Gastrocnemius medialis (tissue), 4 donors: Measurements from ENCODE around the gene KIRREL1. TPM values are rescaled to one million over a fixed set of nuclear protein-coding genes. Genes with fewer than 3 reads are reported as not detected.

ENCODE experiments used
- ATAC-seq, 2 donors: fragments of 150-250 bp; one replicate each; pipeline ENCODE4 v1.9.1; 2016
- DNase-seq, 2 donors: peaks; one replicate each; pipeline ENCODE4 v3.0.0-alpha.2; 2019
- H3K27ac ChIP-seq, 4 donors: fragments of 200-600 bp; sonication (generic); 1 replicate in 1 of 4; 2 replicates in 3 of 4; pipeline ENCODE4 v1.5.1; 2016 to 2018; ENCODE audit warnings: mild to moderate bottlenecking in 2 of 4, moderate library complexity in 1 of 4
- H3K27me3 ChIP-seq, 3 donors: fragments of 200-600 bp; sonication (generic) in 2 of 3; 1 replicate in 1 of 3; 2 replicates in 2 of 3; pipeline versions ENCODE4 v1.5.1 to v1.6.0; 2016 to 2019; ENCODE audit warnings: mild to moderate bottlenecking in 1 of 3, moderate library complexity in 1 of 3
- H3K36me3 ChIP-seq, 2 donors: fragments of 200-600 bp; sonication (generic) in 1 of 2; one replicate each; pipeline ENCODE4 v1.5.1; 2017 to 2018
- H3K4me1 ChIP-seq, 2 donors: fragments of 200-600 bp; sonication (generic) in 1 of 2; one replicate each; pipeline ENCODE4 v1.5.1; 2016 to 2017; ENCODE audit warnings: mild to moderate bottlenecking in 2 of 2
- H3K4me3 ChIP-seq, 4 donors: fragments of 200-600 bp; sonication (generic) in 3 of 4; 1 replicate in 1 of 4; 2 replicates in 3 of 4; pipeline ENCODE4 v1.5.1; 2016 to 2019; ENCODE audit warnings: mild to moderate bottlenecking in 2 of 4
- H3K9me3 ChIP-seq, 3 donors: fragments of 200-600 bp; sonication (generic) in 2 of 3; 1 replicate in 1 of 3; 2 replicates in 2 of 3; pipeline ENCODE4 v1.5.1; 2016 to 2019
- CTCF ChIP-seq, 5 experiments: fragments of 450-650 bp in 3 of 5; fragments of 200-600 bp in 2 of 5; sonication (generic) in 2 of 5; IDR thresholded peaks in 4 of 5; conservative IDR thresholded peaks in 1 of 5; 1 replicate in 4 of 5; 2 replicates in 1 of 5; pipeline ENCODE4 v1.5.1; 2016 to 2019; ENCODE audit warnings: antibody characterized with exemption in 5 of 5, mild to moderate bottlenecking in 3 of 5, moderate library complexity in 3 of 5
- POLR2A ChIP-seq, 2 donors: fragments of 450-650 bp; IDR thresholded peaks; one replicate each; pipeline ENCODE4 v1.6.1; 2017; ENCODE audit warnings: antibody characterized with exemption in 2 of 2, mild to moderate bottlenecking in 2 of 2, moderate library complexity in 2 of 2
- in situ Hi-C, 4 donors: fragments of 200-750 bp; cut with MboI; loops; one replicate each; pipeline versions ENCODE4 v1.15.0 to v1.8.0; 2017; ENCODE audit warnings: low sequenced_read_pairs in 4 of 4
- intact Hi-C: fragments of 100-400 bp; cut with DNase I; formaldehyde crosslinking; loops from one replicate; pipeline ENCODE4 v1.15.1; 2023; ENCODE audit warnings: low total_unique reads
- total RNA-seq, 4 donors: library from RNA; depleted of rRNA; stranded (reverse); fragments of >200 nt; gene quantifications; one replicate each; pipeline versions ENCODE4 v1.1.0 to v1.2.3, GENCODE V29; 2016

The KIRREL1 gene
- total RNA-seq, 4 donors from 2014 or later, result 2.8 to 15.1 (median 6.6) TPM

DNA sequence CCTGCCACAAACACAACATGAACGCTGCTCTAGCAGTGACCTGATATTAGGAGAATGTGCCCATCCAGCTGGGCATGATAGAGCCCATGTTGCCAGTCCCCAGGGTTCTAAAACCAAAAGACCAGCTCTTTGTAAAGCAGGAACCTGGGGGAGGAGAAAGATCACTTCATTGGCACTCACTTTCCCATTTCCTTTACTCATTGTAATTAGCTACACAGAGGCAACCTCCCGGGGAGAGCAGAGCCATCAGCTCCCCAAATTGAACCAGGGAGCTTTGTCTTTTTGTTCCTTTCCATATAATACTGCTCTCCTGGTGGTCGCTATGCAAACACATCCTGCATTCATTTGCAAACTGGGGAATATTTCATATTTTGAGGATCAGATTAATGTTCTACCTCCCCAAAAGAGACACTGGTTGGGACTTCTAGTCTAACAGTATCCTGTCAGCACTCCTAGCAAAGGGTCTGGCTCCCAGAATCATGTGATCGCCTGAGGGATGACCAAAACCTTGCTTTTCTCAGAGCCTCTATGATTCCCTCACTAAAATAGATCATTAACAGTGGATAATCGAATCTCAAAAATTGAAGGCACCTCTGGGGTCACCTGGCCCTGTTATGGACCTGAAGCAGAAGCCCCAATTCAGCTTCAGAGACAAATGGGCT is 110.5 kb downstream of the KIRREL1 start:
- in situ Hi-C loops, result loop anchor here in 1 of 4 donors (25.0 kb wide), 1 partner anchor 517 kb away; the partner anchor contains the start of gene FCRL4
- ATAC-seq, result no peak

DNA sequence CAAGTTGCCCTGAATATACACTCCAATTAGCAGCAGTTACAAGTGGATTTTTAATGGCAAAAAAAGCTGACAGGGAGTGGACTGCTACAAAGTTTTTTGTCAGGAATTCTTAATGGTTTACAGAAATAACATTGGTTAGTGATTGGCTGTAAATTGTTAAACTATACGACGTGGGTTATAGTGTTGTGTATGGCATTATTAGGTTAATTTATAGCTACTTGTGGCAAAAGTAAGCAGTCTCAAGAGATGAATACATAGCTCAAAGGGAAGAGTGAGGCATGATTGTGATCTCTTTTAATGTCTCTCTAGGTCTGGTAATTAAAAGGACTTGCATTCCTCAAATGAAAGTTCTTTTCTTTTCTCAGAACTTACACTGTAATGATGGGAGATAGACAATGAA is 111.4 kb downstream of the KIRREL1 start:
- H3K4me1 ChIP-seq, result no peaks in the 10 kb centered on the region
- H3K9me3 ChIP-seq, result no peaks in the 10 kb centered on the region
- DNase-seq, result no peak
- H3K27ac ChIP-seq, result no peak overlapping the region
- no peaks in the 10 kb centered on the region for H3K36me3 ChIP-seq
- intact Hi-C loops, result no loop called here
- in situ Hi-C loops, result loop anchor here in 1 of 4 donors (25.0 kb wide), 1 partner anchor 518 kb away; the partner anchor contains the start of gene FCRL4
- H3K27me3 ChIP-seq, result no peaks in the 10 kb centered on the region
- no peak for TF ChIP-seq POLR2A (IDR thresholded peaks at IDR 0.05)
- TF ChIP-seq CTCF (IDR thresholded peaks at IDR 0.05 in 4 of 5, conservative IDR thresholded peaks at IDR 0.05 in 1 of 5), result no peak
- H3K4me3 ChIP-seq, result no peak overlapping the region
- no peak for ATAC-seq

More for the DNA sequence above, 110.5 kb downstream of the KIRREL1 start:
- H3K27me3 ChIP-seq, result no peaks in the 10 kb centered on the region
- no peak overlapping the region for H3K4me3 ChIP-seq
- DNase-seq, result no peak
- no peak overlapping the region for H3K27ac ChIP-seq
- intact Hi-C loops, result no loop called here
- H3K4me1 ChIP-seq, result no peaks in the 10 kb centered on the region
- no peaks in the 10 kb centered on the region for H3K36me3 ChIP-seq
- TF ChIP-seq CTCF (IDR thresholded peaks at IDR 0.05 in 4 of 5, conservative IDR thresholded peaks at IDR 0.05 in 1 of 5) (no peak), POLR2A (IDR thresholded peaks at IDR 0.05) (no peak)
- no peaks in the 10 kb centered on the region for H3K9me3 ChIP-seq

GRCh38 chr1:158105352-158106095 is 112.1 kb downstream of the KIRREL1 start:
- Histone ChIP-seq H3K36me3 (no peaks in the 10 kb centered on the region), H3K9me3 (no peaks in the 10 kb centered on the region), H3K27ac (no peak overlapping the region), H3K4me1 (no peaks in the 10 kb centered on the region), H3K4me3 (no peak overlapping the region), H3K27me3 (no peaks in the 10 kb centered on the region)
- TF ChIP-seq POLR2A (IDR thresholded peaks at IDR 0.05), result no peak
- no peak for TF ChIP-seq CTCF (IDR thresholded peaks at IDR 0.05 in 4 of 5, conservative IDR thresholded peaks at IDR 0.05 in 1 of 5)
- intact Hi-C loops (no loop called here), in situ Hi-C loops (loop anchor here in 1 of 4 donors (25.0 kb wide), 1 partner anchor 518 kb away; the partner anchor contains the start of gene FCRL4)
- DNase-seq, result no peak
- ATAC-seq, result no peak

DNA sequence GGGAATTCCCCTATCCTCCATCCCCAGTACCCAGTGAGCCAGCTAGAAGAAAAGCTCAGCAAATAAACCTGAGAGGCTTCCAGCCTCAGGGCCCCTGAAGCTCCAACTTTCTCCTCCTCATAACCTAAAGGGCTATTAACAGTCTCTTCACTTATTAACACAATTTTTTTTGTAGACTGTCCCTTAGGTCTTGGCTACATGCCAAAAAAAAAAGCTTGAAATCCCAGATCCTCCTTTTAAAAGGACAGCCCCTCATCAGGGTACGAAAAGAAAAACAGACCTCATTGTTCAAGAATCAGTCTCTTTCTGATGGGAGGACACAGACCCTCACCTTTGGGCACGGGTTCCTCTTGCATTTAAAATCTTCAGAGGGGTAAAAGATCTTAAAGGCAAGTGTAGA is 114.5 kb downstream of the KIRREL1 start:
- no peak for TF ChIP-seq CTCF (IDR thresholded peaks at IDR 0.05 in 4 of 5, conservative IDR thresholded peaks at IDR 0.05 in 1 of 5)
- TF ChIP-seq POLR2A (IDR thresholded peaks at IDR 0.05), result no peak
- intact Hi-C loops (no loop called here), in situ Hi-C loops (loop anchor here in 1 of 4 donors (25.0 kb wide), 1 partner anchor 521 kb away; the partner anchor contains the start of gene FCRL4)
- Histone ChIP-seq H3K36me3 (no peaks in the 10 kb centered on the region), H3K27me3 (peaks cover 0 to 3% (median 0%) of the 10 kb centered on the region in 3 donors), H3K4me1 (no peaks in the 10 kb centered on the region), H3K4me3 (no peak overlapping the region), H3K27ac (no peak overlapping the region), H3K9me3 (no peaks in the 10 kb centered on the region)
- ATAC-seq, result no peak
- DNase-seq, result no peak
